IPS-NIHi11 (cell line): ENCODE measurements around the gene GPAT2.
"Not testable (repeated sequence)": the region's sequence is repeated elsewhere in the genome, so short reads cannot be mapped to it uniquely, and the experiment has no call there.

Experiments
- DNase-seq: peaks from one replicate; pipeline ENCODE4 v3.0.0; 2012; ENCODE audit warnings: mixed read lengths, low spot score

Gene GPAT2

GRCh38 chr2:96034792-96035191 lies at the start of gene GPAT2:
TSS of gene GPAT2 (minus strand) at chr2:96034916. CDS start at chr2:96032359, 2,557 bp downstream.
- DNase-seq: not testable (repeated sequence)

- DNase-seq: no peak
Measured at GRCh38 chr2:96083989-96084857, 49.5 kb upstream of the GPAT2 start.

DNA sequence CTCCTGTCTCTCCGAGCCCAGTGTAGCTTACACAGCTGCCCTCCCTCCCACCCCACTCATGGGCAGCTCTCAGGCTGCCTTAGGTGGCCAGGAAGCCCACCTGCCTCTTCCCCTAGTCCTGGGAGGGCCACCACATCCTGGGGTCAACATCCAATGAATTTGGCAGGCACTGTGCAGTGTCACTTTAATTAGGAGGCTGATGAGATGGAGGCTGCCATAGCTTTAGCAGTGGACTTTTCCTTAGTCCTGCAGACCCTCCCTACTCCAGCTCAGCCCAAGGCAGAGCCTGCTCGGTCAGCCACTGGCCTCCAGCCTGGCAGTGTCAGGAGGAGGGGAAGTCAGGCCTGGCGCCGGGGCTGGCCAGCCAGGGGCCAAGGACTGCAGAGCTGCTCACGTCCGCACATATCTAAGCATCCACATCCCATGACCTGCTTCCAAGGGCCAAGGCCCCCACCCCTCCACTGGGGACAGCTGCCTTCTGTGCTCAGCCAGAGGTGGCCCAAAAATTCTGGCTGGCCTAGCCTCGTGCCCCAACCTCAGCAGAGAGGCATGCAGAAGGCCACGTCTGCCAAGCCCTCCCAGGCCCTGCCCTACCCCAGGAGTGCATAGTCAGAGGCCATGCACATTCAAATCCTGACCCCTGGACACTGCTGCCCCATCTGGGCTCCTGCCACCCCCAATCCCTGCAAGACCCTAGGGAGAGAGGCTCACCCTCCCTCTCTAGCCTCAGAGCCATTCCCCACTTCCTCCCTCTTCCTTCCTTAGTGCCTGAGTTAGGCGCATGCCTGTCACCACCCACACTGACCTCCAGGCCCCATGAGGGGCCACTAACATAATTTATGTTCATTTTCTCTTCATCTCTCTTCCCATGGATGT lies 48.6 kb upstream of the GPAT2 start:
- DNase-seq: no peak

GRCh38 chr2:96082211-96083063 lies 47.7 kb upstream of the GPAT2 start:
- no peak for DNase-seq

DNA sequence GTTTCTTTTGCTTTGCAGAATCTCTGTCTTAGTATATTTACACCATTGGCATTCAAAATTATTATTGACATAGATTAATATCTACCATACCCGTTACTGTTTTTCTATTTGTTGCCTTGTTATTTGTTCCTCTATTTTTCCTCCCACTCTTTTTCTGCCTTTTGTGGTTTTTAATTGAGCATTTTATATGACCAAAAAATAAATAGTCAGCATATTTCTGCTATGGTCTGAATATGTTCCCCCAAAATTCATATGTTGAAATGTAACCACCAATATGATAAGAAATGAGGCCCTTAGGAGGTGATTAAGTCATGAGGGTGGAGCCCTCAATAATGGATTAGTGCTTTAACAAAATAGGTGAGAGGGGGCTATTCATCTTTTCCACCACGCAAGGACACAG lies 46.3 kb upstream of the GPAT2 start:
- no peak for DNase-seq

GRCh38 chr2:96075199-96075771 lies 40.6 kb upstream of the GPAT2 start:
- no peak for DNase-seq

DNA sequence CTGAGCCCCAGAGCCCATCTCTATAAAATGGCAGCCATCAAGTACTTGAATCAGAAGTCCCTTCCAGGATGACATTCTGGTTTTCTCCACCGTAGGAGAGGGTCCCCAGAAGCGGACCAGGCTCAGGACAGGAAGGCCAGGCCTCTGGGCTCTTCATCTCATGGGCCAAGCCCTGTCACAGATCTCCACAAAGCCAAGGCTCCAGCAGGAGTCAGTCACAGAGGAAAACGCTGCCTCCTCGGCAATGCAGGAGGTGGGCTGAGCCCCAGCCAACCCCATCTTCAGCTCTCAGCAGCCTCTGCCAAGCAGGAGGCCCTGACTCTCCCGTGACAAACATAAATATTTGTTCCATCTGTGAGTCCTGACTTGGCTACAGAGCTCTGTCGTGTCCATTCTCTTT lies 39.4 kb upstream of the GPAT2 start:
- no peak for DNase-seq

- no peak for DNase-seq
Measured at GRCh38 chr2:96073170-96073775, 38.6 kb upstream of the GPAT2 start.

DNA sequence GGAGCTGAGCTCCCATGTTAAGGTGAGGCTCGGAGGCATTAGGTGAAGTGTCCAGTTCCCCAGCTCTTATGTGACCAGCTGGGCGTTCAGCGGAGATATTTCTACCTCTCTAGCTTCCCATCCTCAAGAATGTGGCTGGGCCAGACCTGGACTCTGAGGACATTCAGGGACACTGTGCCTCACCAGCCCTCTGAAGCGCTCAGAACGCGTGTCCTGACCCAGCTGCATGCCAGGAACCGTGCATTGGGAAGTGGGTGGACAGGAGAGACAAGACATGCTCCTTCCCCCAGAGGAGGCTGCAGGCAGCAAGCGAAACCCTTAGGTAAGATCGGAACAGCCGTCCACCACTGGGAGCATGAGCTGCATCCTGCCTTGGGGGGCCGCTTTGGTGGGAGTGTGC lies 38.0 kb upstream of the GPAT2 start:
- DNase-seq: no peak

GRCh38 chr2:96071977-96072491 lies 37.3 kb upstream of the GPAT2 start:
- DNase-seq: not testable (repeated sequence)

- DNase-seq: not testable (repeated sequence)
Measured at GRCh38 chr2:96071087-96071976, 36.6 kb upstream of the GPAT2 start.

GRCh38 chr2:96070351-96070750 lies 35.6 kb upstream of the GPAT2 start:
- not testable (repeated sequence) for DNase-seq

DNA sequence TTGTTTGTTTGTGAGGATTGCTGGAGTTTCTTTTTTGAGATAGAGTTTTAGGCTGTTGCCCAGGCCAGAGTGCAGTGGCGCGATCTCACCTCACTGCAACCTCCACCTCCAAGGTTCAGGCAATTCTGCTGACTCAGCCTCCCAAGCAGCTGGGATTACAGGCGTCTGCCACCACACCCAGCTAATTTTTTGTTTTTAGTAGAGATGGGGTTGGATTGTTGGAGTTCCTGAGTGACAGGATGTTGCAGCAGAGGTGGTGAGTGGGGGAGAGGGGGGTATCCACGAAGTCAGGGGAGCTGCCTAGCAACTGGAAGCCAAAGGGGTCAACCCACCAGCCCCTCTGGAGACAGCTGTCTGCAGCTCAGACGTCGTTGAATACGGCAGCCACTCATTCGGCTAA lies 35.2 kb upstream of the GPAT2 start:
- not testable (repeated sequence) for DNase-seq

DNA sequence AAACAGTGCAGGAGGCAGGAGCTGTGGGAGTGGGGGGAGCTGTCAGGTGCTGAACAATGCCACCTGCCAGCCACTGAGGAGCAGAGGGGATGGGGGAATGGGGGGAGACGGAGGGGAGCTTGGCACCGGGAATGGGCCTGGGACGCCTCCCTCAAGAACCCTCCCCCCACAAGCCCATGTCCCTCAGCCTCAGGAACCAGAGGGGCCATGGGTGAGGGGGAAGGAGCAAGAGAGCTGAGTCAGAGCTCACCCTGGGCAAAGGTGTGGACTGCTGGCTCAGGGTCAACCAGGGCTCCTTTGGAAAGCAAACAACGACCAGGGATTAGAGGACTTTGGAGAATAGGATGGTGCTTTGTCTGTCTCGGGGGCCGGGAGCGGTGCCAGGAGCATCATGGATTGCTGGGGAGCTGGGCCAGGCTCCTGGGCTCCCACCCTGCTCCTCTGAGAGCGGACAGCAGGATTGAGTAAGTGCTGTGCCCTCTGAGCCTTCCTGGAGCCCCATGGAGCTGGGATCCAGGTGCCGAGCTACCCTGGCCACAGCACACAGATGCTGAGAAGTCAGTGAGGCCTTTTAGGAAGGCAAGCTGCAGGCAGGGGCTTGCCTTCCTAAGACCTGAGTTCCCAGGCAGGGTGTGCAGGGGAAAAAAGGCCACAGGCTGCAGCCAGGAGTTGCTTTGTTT lies 33.3 kb upstream of the GPAT2 start:
- DNase-seq: not testable (repeated sequence)

DNA sequence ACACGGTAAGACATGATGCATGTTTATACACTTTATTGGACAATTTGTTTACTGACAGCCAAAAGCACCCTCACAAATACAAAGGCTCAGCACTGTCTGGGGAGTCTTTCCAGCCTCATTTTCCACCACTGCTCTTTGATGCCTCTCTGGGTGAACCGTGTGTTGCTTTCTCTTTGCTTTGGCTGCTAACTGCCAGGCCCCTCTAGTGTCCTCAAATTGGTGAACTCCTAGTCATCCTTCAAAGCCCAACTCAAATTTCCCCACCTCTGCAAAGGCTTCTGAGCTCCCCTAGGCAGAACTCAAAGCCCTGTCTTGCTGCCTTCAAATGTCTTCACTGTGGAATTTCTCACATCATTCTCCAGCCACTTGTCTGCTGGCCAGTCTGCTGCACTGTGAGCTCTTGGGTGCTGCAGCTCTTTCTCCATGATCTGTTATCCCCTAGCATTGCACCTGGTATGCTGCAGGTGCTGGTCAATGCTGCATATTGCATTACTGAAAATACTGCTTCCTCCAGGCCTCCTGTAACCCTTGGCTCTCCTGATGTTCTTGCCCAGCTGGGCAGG lies 32.5 kb upstream of the GPAT2 start:
- DNase-seq: not testable (repeated sequence)

GRCh38 chr2:96066511-96066910 lies 31.8 kb upstream of the GPAT2 start:
- DNase-seq: not testable (repeated sequence)

- not testable (repeated sequence) for DNase-seq
Measured at GRCh38 chr2:96065954-96066353, 31.2 kb upstream of the GPAT2 start.

DNA sequence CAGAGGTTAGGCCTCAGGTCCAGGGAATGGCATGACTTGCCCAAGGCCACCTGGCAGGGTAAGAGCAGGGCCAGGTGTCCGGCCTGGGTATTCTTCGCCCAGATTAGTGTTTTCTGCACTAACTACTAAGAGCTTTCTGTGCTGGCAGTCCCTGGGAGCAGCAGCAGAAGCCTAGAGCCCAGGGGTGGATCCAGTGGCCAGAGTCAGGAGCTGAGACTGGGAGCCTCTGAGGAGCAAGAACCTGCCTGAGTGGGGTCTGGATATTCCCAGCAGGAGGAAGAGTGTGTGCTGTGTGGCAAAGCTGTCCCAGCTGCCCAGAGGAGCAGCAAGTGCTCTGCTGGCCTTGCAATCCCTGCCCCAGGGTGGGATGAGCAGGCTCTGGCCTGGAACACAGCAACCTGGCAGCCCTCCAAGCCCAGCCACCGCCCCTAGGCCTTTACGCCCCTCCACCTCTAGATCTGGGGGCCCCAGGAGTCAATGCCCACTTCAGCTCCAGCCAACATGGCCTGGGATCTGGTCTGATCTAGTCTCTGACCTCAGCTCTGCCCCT lies 30.7 kb upstream of the GPAT2 start:
- no peak for DNase-seq

DNA sequence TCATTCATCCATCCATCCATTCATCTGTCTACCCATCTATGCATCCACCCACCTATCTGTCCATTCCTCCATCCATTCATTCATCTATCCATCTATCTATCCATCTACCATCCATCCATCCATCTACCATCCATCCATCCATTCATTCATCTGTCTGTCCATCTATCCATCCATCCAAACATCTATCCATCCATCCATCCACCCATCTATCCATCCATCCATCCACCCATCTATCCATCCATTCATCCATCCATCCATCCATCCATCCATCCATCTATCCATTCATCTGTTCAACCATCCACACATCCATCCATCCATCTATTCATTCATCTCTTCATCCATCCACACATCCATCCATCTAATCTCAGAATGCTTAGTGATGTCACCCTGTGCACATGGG lies 30.0 kb upstream of the GPAT2 start:
- DNase-seq: not testable (repeated sequence)
